ENCODE results near the gene CPEB3. TPM values are rescaled to one million over a fixed set of nuclear protein-coding genes. Genes with fewer than 3 reads are reported as not detected.

The CPEB3 gene
- total RNA-seq, 1 experiment from 2014 or later, result 2.8 TPM

GRCh38 chr10:92284112-92284704 lies 6.7 kb downstream of the CPEB3 start:
- TF ChIP-seq CTCF (IDR thresholded peaks at IDR 0.05; ENCODE audit: unreplicated experiment), result no peak
- Mint-ChIP-seq H3K27ac (ENCODE audit: low read depth, unreplicated experiment) (no peak overlapping the region), H3K27me3 (ENCODE audit: insufficient read depth, unreplicated experiment) (no peaks in the 10 kb centered on the region), H3K4me3 (ENCODE audit: unreplicated experiment) (no peak overlapping the region), H3K4me1 (ENCODE audit: insufficient read depth, unreplicated experiment) (peaks cover 7% of the 10 kb centered on the region), H3K9me3 (ENCODE audit: unreplicated experiment) (no peaks in the 10 kb centered on the region), H3K36me3 (ENCODE audit: insufficient read depth, unreplicated experiment) (peaks cover 7% of the 10 kb centered on the region)
- POLR2A ChIA-PET, result no interaction called here
- intact Hi-C loops (cut with micrococcal nuclease), result no loop called here
- no peak for DNase-seq (ENCODE audit: unreplicated experiment)
- BruUV-seq (replicated peaks), result no TSS peak
- CTCF ChIA-PET, result interaction anchor here (0.6 to 1.2 kb wide), 2 partner anchors 10 to 26 kb away, joined by 3 to 4 read pairs; no protein-coding TSS in a partner anchor

- no peak for TF ChIP-seq CTCF (IDR thresholded peaks at IDR 0.05; ENCODE audit: unreplicated experiment)
- Mint-ChIP-seq H3K27me3 (ENCODE audit: insufficient read depth, unreplicated experiment) (no peaks in the 10 kb centered on the region), H3K4me3 (ENCODE audit: unreplicated experiment) (no peak overlapping the region), H3K36me3 (ENCODE audit: insufficient read depth, unreplicated experiment) (peaks cover 7% of the 10 kb centered on the region), H3K9me3 (ENCODE audit: unreplicated experiment) (no peaks in the 10 kb centered on the region), H3K27ac (ENCODE audit: low read depth, unreplicated experiment) (no peak overlapping the region), H3K4me1 (ENCODE audit: insufficient read depth, unreplicated experiment) (peaks cover 1% of the 10 kb centered on the region)
- intact Hi-C loops (cut with micrococcal nuclease), result no loop called here
- no TSS peak for BruUV-seq (replicated peaks)
- ChIA-PET CTCF (interaction anchor here (1.0 kb wide), 1 partner anchor 11 kb away, joined by 4 read pairs; no protein-coding TSS in a partner anchor), POLR2A (no interaction called here)
- no peak for DNase-seq (ENCODE audit: unreplicated experiment)
Observed at GRCh38 chr10:92278996-92279696, 11.7 kb downstream of the CPEB3 start.

- intact Hi-C loops (cut with micrococcal nuclease), result no loop called here
- Mint-ChIP-seq H3K27me3 (ENCODE audit: insufficient read depth, unreplicated experiment) (no peaks in the 10 kb centered on the region), H3K4me3 (ENCODE audit: unreplicated experiment) (no peak overlapping the region), H3K36me3 (ENCODE audit: insufficient read depth, unreplicated experiment) (no peaks in the 10 kb centered on the region), H3K27ac (ENCODE audit: low read depth, unreplicated experiment) (no peak overlapping the region), H3K4me1 (ENCODE audit: insufficient read depth, unreplicated experiment) (no peaks in the 10 kb centered on the region), H3K9me3 (ENCODE audit: unreplicated experiment) (no peaks in the 10 kb centered on the region)
- CTCF ChIA-PET, result interaction anchor here (1.0 to 1.2 kb wide), 2 partner anchors 16 to 186 kb away, joined by 3 to 6 read pairs; no protein-coding TSS in a partner anchor
- TF ChIP-seq CTCF (IDR thresholded peaks at IDR 0.05; ENCODE audit: unreplicated experiment), result no peak
- DNase-seq (ENCODE audit: unreplicated experiment), result no peak
- no TSS peak for BruUV-seq (replicated peaks)
- POLR2A ChIA-PET, result interaction anchor here (1.1 to 2.8 kb wide), 2 partner anchors 12 to 16 kb away, joined by 4 to 7 read pairs; partner anchors contain the start of genes CPEB3 and MARCHF5
Observed at GRCh38 chr10:92274071-92274470, 16.8 kb downstream of the CPEB3 start.

- ChIA-PET POLR2A (no interaction called here), CTCF (interaction anchor here (0.7 kb wide), 1 partner anchor 118 kb away, joined by 3 read pairs; no protein-coding TSS in a partner anchor)
- TF ChIP-seq CTCF (IDR thresholded peaks at IDR 0.05; ENCODE audit: unreplicated experiment), result no peak
- DNase-seq (ENCODE audit: unreplicated experiment), result no peak
- Mint-ChIP-seq H3K4me1 (ENCODE audit: insufficient read depth, unreplicated experiment) (no peaks in the 10 kb centered on the region), H3K4me3 (ENCODE audit: unreplicated experiment) (no peak overlapping the region), H3K27ac (ENCODE audit: low read depth, unreplicated experiment) (no peak overlapping the region), H3K27me3 (ENCODE audit: insufficient read depth, unreplicated experiment) (no peaks in the 10 kb centered on the region), H3K36me3 (ENCODE audit: insufficient read depth, unreplicated experiment) (peaks cover 4% of the 10 kb centered on the region), H3K9me3 (ENCODE audit: unreplicated experiment) (no peaks in the 10 kb centered on the region)
- BruUV-seq (replicated peaks), result no TSS peak
- intact Hi-C loops (cut with micrococcal nuclease), result no loop called here
Observed at GRCh38 chr10:92268748-92269147, 22.1 kb downstream of the CPEB3 start.
